D721Med (cell line): ENCODE measurements around the gene JAK3.
A peak's percentile ranks its signal among the peaks of the same experiment; 100 is the strongest.

Experiments
- DNase-seq: peaks from one replicate; pipeline ENCODE4 v3.0.0; 2011; ENCODE audit warnings: low spot score; ENCODE audit not compliant: insufficient read length
- FAIRE-seq: peaks from 2 replicates; lab custom pipeline; 2011; peaks lifted over from hg19 to GRCh38; lab: Jason Lieb, UNC
- CTCF ChIP-seq: IDR thresholded peaks from 2 replicates; pipeline ENCODE4 v1.5.1; 2012; ENCODE audit warnings: mild to moderate bottlenecking, control low read depth; ENCODE audit not compliant: insufficient read depth; ENCODE audit errors: missing control alignments

Gene JAK3

GRCh38 chr19:17829855-17830566, 17.8 kb downstream of the JAK3 start:
- peak; percentile 91 for DNase-seq
- no peak for FAIRE-seq
- TF ChIP-seq CTCF, result no peak

GRCh38 chr19:17826508-17827056, 21.2 kb downstream of the JAK3 start:
- TF ChIP-seq CTCF, result no peak
- no peak for FAIRE-seq

GRCh38 chr19:17824339-17824738, 23.4 kb downstream of the JAK3 start:
- TF ChIP-seq CTCF, result no peak
- no peak for DNase-seq
- no peak for FAIRE-seq

More at GRCh38 chr19:17826508-17827056, 21.2 kb downstream of the JAK3 start:
- DNase-seq, result no peak

GRCh38 chr19:17821190-17821589, 26.6 kb downstream of the JAK3 start, which contains the start of gene INSL3:
TSS of gene INSL3 (minus strand) at chr19:17821519. CDS start at chr19:17821506, 13 bp downstream.
- TF ChIP-seq CTCF, result no peak
- FAIRE-seq, result no peak
- no peak for DNase-seq

- FAIRE-seq, result no peak
- DNase-seq, result no peak
- no peak for TF ChIP-seq CTCF
Observed at GRCh38 chr19:17817668-17818363, 30.0 kb downstream of the JAK3 start.

GRCh38 chr19:17812099-17812498, 35.7 kb downstream of the JAK3 start:
- FAIRE-seq, result no peak
- DNase-seq, result no peak
- no peak for TF ChIP-seq CTCF

- no peak for TF ChIP-seq CTCF
- DNase-seq, result no peak
- FAIRE-seq, result no peak
Observed at GRCh38 chr19:17811681-17812080, 36.1 kb downstream of the JAK3 start.
